NB4 (cell line): ENCODE data around the gene TMC7.

ENCODE experiments used
- DNase-seq: peaks from one replicate; pipeline ENCODE4 v3.0.0; 2010; ENCODE audit warnings: low read depth
- H3K4me3 ChIP-seq: one replicate; pipeline ENCODE4 v1.5.1; 2011; ENCODE audit warnings: mild to moderate bottlenecking, low read depth, low read length, moderate library complexity
- MYC ChIP-seq: IDR thresholded peaks from 2 replicates; pipeline ENCODE4 v1.6.1; 2011; ENCODE audit warnings: low read depth, low read length
- POLR2A ChIP-seq: IDR thresholded peaks from 2 replicates; pipeline ENCODE4 v1.6.1; 2011; ENCODE audit warnings: mild to moderate bottlenecking; ENCODE audit not compliant: insufficient read length; ENCODE audit errors: extremely low read depth
- TF ChIP-seq, protein P1 (sequence below): IDR thresholded peaks from one replicate; pipeline ENCODE4 v1.5.1; 2012; ENCODE audit warnings: low read depth, low read length
- TF ChIP-seq, protein P2 (sequence below): IDR thresholded peaks from 2 replicates; pipeline ENCODE4 v1.6.1; 2011; ENCODE audit warnings: low read depth, low read length

The TMC7 gene

DNA sequence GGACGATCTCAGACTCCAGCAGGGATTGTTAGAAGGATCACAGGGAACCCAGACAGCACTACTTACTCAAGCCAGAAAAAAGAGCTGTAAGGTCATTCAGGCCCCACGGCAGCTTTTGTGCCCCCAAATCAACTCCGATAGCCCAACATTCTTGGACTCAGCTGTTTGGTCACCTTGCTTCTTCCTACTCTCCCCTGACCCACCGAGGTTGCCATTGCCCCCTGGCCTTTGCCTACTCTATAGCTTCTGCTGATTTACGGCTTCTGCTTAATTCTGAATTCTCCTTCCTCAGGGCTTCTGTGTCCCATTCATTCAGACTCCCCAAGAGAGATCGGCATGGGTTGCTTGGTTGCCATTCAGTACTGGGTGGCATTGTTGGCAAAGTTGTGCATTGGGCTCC, 121.4 kb downstream of the TMC7 start:
- H3K4me3 ChIP-seq, result no peak overlapping the region
- TF ChIP-seq MYC, result no peak
- no peak for TF ChIP-seq POLR2A
- no peak for DNase-seq

DNA sequence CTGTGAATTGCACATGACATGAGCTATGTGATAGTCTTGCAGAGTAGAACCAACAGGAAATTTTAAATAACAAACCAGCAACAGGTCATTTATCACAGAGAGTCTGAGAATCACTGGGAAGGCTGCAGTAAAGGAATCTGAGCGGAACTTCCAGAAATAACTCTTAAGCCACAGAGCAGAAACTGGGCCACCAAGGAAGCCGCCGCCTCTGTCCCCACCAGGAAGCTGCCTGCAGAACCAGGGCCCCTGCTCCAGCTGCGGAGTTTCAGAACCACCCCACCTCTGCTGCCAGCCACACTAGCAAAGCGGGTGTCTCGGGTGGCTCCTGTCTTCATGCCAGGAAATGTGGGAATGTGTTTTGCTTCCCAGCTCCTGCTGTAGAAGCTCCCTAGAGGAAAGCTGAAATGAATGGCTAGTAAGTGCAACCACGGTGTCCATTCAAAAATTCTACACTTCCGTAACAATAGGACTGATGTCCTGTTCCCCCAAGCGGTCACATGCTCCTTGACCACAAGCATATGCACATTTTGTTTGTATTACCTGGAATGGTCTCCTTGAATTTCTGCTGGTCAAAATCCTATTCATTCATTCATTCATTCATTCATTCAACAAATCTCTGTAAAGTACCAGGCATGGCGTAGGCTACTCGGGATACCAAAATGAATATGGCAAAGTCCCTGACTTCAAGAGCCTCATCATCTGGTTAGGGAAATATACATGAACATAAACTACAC, 122.3 kb downstream of the TMC7 start:
- no peak for DNase-seq
- TF ChIP-seq POLR2A (no peak), MYC (no peak)
- TF ChIP-seq, protein P1, sequence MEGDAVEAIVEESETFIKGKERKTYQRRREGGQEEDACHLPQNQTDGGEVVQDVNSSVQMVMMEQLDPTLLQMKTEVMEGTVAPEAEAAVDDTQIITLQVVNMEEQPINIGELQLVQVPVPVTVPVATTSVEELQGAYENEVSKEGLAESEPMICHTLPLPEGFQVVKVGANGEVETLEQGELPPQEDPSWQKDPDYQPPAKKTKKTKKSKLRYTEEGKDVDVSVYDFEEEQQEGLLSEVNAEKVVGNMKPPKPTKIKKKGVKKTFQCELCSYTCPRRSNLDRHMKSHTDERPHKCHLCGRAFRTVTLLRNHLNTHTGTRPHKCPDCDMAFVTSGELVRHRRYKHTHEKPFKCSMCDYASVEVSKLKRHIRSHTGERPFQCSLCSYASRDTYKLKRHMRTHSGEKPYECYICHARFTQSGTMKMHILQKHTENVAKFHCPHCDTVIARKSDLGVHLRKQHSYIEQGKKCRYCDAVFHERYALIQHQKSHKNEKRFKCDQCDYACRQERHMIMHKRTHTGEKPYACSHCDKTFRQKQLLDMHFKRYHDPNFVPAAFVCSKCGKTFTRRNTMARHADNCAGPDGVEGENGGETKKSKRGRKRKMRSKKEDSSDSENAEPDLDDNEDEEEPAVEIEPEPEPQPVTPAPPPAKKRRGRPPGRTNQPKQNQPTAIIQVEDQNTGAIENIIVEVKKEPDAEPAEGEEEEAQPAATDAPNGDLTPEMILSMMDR, result no peak
- TF ChIP-seq, protein P2, sequence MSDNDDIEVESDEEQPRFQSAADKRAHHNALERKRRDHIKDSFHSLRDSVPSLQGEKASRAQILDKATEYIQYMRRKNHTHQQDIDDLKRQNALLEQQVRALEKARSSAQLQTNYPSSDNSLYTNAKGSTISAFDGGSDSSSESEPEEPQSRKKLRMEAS, result no peak

DNA sequence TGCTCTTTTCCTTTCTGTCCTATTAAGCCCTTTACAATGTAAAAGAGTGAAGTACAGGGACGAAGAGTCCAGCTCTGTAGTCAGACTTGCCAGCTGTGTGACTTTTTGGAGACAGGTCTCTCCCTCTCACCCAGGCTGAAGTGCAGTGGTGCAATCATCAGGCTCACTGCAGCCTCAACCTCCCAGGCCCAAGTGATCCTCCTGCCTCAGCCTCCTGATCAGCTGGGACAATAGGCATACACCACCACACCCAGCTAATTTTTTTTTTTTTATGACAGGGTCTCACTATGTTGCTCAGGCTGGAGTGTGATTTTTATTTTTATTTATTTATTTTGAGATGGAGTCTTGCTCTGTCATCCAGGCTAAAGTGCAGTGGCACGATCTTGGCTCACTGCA, 122.9 kb downstream of the TMC7 start:
- no peak overlapping the region for H3K4me3 ChIP-seq
- DNase-seq, result no peak
- TF ChIP-seq, protein P1, result no peak
- TF ChIP-seq MYC, result no peak
- no peak for TF ChIP-seq POLR2A
- TF ChIP-seq, protein P2, result no peak

More for the DNA sequence above, 122.3 kb downstream of the TMC7 start:
- no peak overlapping the region for H3K4me3 ChIP-seq

DNA sequence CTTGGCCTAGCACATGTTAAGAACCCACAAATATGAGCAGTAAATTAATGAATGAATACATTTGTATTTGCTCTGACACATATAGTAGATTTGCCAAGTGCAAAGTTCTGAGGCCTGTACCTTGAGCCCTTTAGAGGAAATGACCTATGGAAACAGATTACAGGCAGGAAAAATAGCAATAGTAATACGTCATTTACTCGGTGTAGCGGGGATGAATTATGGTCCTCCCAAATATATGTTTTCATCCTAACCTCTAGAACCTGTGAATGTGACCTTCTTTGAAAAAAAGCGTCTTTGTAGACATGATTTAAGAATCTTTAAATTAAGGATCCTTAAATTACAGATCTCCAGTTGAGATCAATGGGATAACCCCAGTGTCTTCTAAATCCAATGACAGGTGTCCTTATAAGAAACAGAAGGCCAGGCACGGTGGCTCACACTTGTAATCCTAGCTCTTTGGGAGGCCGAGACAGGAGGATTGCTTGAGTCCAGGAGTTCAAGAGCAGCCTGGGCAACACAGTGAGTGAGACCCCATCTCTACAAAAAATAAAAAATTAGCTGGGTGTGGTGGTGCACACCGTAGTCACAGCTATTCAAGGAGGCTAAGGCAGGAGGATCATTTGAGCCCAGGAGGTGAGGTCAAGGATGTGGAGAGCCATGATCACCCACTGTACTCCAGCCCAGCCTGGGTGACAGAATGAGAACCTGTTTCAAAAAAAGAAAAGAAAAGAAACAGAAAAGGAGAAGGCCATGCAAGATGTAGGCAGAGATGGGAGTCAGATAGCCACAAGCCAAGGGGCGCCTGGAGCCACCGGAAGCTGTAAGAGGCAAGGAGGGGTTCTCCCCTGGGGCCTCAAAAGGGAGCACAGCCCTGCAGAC, 124.9 kb downstream of the TMC7 start:
- TF ChIP-seq POLR2A, result no peak
- TF ChIP-seq MYC, result no peak
- TF ChIP-seq, protein P2, result no peak
- TF ChIP-seq, protein P1, result no peak
- H3K4me3 ChIP-seq, result no peak overlapping the region
- peak; percentile 79 for DNase-seq

DNA sequence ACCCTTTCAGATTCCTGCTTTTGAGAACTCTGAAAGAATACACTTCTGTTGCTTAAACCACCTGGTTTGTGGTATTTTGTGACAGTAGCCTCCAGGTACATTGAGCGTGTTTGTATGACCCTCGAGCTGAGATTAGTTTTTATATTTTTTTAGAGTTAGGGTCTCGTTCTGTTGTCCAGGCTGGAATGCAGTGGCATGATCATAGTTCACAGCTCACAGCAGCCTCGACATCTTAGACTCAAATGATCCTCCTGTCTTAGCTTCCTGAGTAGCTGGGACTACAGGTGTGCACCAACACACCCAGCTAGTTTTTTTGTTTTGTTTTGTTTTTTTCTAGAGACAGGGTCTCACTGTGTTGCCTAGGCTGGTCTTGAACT, 125.5 kb downstream of the TMC7 start:
- TF ChIP-seq, protein P1, result no peak
- TF ChIP-seq POLR2A (no peak), MYC (no peak)
- TF ChIP-seq, protein P2, result no peak
- H3K4me3 ChIP-seq, result no peak overlapping the region
- no peak for DNase-seq
